Neural cell (in vitro differentiated cells): ENCODE results near the gene NR2F1-AS1. TPM values are rescaled to one million over a fixed set of nuclear protein-coding genes. Genes with fewer than 3 reads are reported as not detected.

Experiments used
- H2AFZ ChIP-seq: fragments of 200-600, 300-800 bp; sonication (generic), shearing (Covaris generic); 2 replicates; pipeline ENCODE4 v1.6.0; 2014; ENCODE audit warnings: low read depth, mild to moderate bottlenecking, antibody characterized with exemption, low read length, moderate library complexity
- H3F3A ChIP-seq: fragments of 200-600 bp; shearing (Covaris generic); 2 replicates; pipeline ENCODE4 v1.6.1; 2016; ENCODE audit warnings: mild to moderate bottlenecking, moderate library complexity, mixed read lengths, antibody characterized with exemption, low read length; ENCODE audit not compliant: insufficient read depth, poor library complexity, severe bottlenecking
- H3K27ac ChIP-seq: fragments of 200-600, 300-800 bp; sonication (generic), shearing (Covaris generic); 2 replicates; pipeline ENCODE4 v1.5.1; 2014; ENCODE audit warnings: mild to moderate bottlenecking, low read length, moderate library complexity
- H3K27me3 ChIP-seq: fragments of 300-800, 200-600 bp; sonication (generic), shearing (Covaris generic); 2 replicates; pipeline ENCODE4 v1.6.0; 2014; ENCODE audit warnings: mild to moderate bottlenecking, low read depth, low read length, moderate library complexity; ENCODE audit not compliant: insufficient read depth
- H3K36me3 ChIP-seq: fragments of 300-800, 200-600 bp; sonication (generic), shearing (Covaris generic); 2 replicates; pipeline ENCODE4 v1.5.1; 2014; ENCODE audit warnings: mild to moderate bottlenecking, antibody characterized with exemption, low read length, moderate library complexity; ENCODE audit not compliant: insufficient read depth
- H3K4me2 ChIP-seq: fragments of 300-800, 200-600 bp; sonication (generic), shearing (Covaris generic); 2 replicates; pipeline ENCODE4 v1.6.0; 2014; ENCODE audit warnings: mild to moderate bottlenecking, low read length
- H3K4me3 ChIP-seq: fragments of 300-800, 200-600 bp; sonication (generic), shearing (Covaris generic); 2 replicates; pipeline ENCODE4 v1.5.1; 2014; ENCODE audit warnings: mild to moderate bottlenecking, low read length, moderate library complexity
- H3K79me2 ChIP-seq: fragments of 200-600 bp; shearing (Covaris generic); replicated peaks from 2 replicates; pipeline ENCODE4 v1.6.0; 2014; ENCODE audit warnings: mild to moderate bottlenecking, low read length, moderate library complexity; ENCODE audit not compliant: insufficient read depth
- H3K9ac ChIP-seq: fragments of 300-800, 200-600 bp; sonication (generic), shearing (Covaris generic); 2 replicates; pipeline ENCODE4 v1.6.1; 2016; ENCODE audit warnings: mild to moderate bottlenecking, low read length, mixed read lengths
- H3K9me2 ChIP-seq: fragments of 200-600 bp; shearing (Covaris generic); 2 replicates; pipeline ENCODE4 v1.6.1; 2016; ENCODE audit warnings: mild to moderate bottlenecking, low read length, mixed read lengths; ENCODE audit not compliant: insufficient read depth
- H3K9me3 ChIP-seq: fragments of 200-600, 300-800 bp; sonication (generic), shearing (Covaris generic); 2 replicates; pipeline ENCODE4 v1.6.1; 2016; ENCODE audit warnings: mild to moderate bottlenecking, mixed run types, low read length, moderate library complexity, mixed read lengths
- H4K20me1 ChIP-seq: fragments of 200-600 bp; shearing (Covaris generic); 2 replicates; pipeline ENCODE4 v1.6.1; 2016; ENCODE audit warnings: mild to moderate bottlenecking, mixed run types; ENCODE audit not compliant: insufficient read depth
- EP300 ChIP-seq: fragments of 450-650 bp; conservative IDR thresholded peaks from 2 replicates; pipeline ENCODE4 v1.6.1; 2014; ENCODE audit warnings: antibody characterized with exemption, mild to moderate bottlenecking, moderate library complexity; ENCODE audit not compliant: poor library complexity, severe bottlenecking
- EZH2 ChIP-seq: fragments of 200-600, 300-800 bp; shearing (Covaris generic), sonication (generic); IDR thresholded peaks from 2 replicates; pipeline ENCODE4 v1.6.1; 2014; ENCODE audit warnings: antibody characterized with exemption, low read length, borderline replicate concordance, mild to moderate bottlenecking; ENCODE audit not compliant: insufficient read depth, poor library complexity, severe bottlenecking
- MXI1 ChIP-seq: fragments of 450-650 bp; conservative IDR thresholded peaks from 2 replicates; pipeline ENCODE4 v1.6.1; 2014; ENCODE audit warnings: antibody characterized with exemption, mild to moderate bottlenecking; ENCODE audit not compliant: poor library complexity, severe bottlenecking
- POLR2AphosphoS5 ChIP-seq: IDR thresholded peaks from 2 replicates; pipeline ENCODE4 v1.6.1; 2012
- RAD21 ChIP-seq: fragments of 450-650 bp; conservative IDR thresholded peaks from 2 replicates; pipeline ENCODE4 v1.6.1; 2014; ENCODE audit warnings: antibody characterized with exemption, mild to moderate bottlenecking, moderate library complexity
- REST ChIP-seq: IDR thresholded peaks from 2 replicates; pipeline ENCODE4 v1.6.1; 2012; ENCODE audit warnings: borderline replicate concordance
- SMC3 ChIP-seq: fragments of 450-650 bp; conservative IDR thresholded peaks from 2 replicates; pipeline ENCODE4 v1.6.1; 2014; ENCODE audit warnings: antibody characterized with exemption, mild to moderate bottlenecking, moderate library complexity; ENCODE audit not compliant: poor library complexity
- TAF1 ChIP-seq: IDR thresholded peaks from 2 replicates; pipeline ENCODE4 v1.6.1; 2012; ENCODE audit warnings: low read depth
- polyA plus RNA-seq: library from polyadenylated mRNA; depleted of rRNA; stranded (reverse); fragments of >200 nt; gene quantifications from 2 replicates; pipeline ENCODE4 v1.2.3, GENCODE V29; 2014
- TF ChIP-seq, protein P1 (sequence below): fragments of 450-650 bp; IDR thresholded peaks from 2 replicates; pipeline ENCODE4 v1.5.1; 2014; ENCODE audit warnings: antibody characterized with exemption, mild to moderate bottlenecking, moderate library complexity; ENCODE audit not compliant: poor library complexity, severe bottlenecking

The NR2F1-AS1 gene
- polyA plus RNA-seq, 1 donor from 2014 or later, result 0.24 TPM

GRCh38 chr5:93454896-93455295 is 126.1 kb downstream of the NR2F1-AS1 start:
- Histone ChIP-seq H3K9ac (no peak overlapping the region), H2AFZ (no peak overlapping the region)

GRCh38 chr5:93452255-93452654 is 128.8 kb downstream of the NR2F1-AS1 start:
- TF ChIP-seq EP300 (no peak), RAD21 (no peak)
- TF ChIP-seq, protein P1, sequence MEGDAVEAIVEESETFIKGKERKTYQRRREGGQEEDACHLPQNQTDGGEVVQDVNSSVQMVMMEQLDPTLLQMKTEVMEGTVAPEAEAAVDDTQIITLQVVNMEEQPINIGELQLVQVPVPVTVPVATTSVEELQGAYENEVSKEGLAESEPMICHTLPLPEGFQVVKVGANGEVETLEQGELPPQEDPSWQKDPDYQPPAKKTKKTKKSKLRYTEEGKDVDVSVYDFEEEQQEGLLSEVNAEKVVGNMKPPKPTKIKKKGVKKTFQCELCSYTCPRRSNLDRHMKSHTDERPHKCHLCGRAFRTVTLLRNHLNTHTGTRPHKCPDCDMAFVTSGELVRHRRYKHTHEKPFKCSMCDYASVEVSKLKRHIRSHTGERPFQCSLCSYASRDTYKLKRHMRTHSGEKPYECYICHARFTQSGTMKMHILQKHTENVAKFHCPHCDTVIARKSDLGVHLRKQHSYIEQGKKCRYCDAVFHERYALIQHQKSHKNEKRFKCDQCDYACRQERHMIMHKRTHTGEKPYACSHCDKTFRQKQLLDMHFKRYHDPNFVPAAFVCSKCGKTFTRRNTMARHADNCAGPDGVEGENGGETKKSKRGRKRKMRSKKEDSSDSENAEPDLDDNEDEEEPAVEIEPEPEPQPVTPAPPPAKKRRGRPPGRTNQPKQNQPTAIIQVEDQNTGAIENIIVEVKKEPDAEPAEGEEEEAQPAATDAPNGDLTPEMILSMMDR, result no peak

More at GRCh38 chr5:93454896-93455295, 126.1 kb downstream of the NR2F1-AS1 start:
- Histone ChIP-seq H3K9me3 (no peaks in the 10 kb centered on the region), H3K4me3 (no peak overlapping the region), H3K4me2 (no peak overlapping the region), H3K27ac (no peak overlapping the region), H4K20me1 (no peaks in the 10 kb centered on the region), H3K27me3 (no peaks in the 10 kb centered on the region), H3K36me3 (no peaks in the 10 kb centered on the region), H3K79me2 (no peaks in the 10 kb centered on the region), H3K9me2 (no peaks in the 10 kb centered on the region), H3F3A (no peaks in the 10 kb centered on the region)
- TF ChIP-seq TAF1, result no peak

DNA sequence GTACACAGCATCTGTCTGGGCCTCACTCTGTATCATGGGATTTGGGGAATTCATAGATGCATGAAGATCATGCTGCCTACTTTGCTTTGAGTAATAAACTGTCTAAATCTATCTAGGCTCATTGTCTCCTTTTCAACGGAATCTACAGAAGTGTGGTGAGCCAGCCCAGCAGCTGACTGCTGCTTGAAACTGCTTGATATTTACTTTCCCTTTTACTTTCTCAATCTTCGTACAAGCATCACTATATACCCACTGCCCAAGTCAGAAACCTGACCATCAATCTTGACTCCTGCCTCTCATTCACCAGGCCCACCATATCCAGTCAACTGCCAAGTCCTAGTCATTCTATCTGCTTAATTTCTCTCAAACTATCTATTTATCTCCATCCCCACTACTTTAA is 142.9 kb downstream of the NR2F1-AS1 start:
- no peak overlapping the region for H3K4me2 ChIP-seq
- no peaks in the 10 kb centered on the region for H3K79me2 ChIP-seq
- H3K9me3 ChIP-seq, result no peaks in the 10 kb centered on the region
- no peaks in the 10 kb centered on the region for H3F3A ChIP-seq
- no peaks in the 10 kb centered on the region for H4K20me1 ChIP-seq
- H3K27ac ChIP-seq, result no peak overlapping the region
- no peak overlapping the region for H3K4me3 ChIP-seq
- H3K36me3 ChIP-seq, result no peaks in the 10 kb centered on the region
- H3K27me3 ChIP-seq, result no peaks in the 10 kb centered on the region
- TF ChIP-seq SMC3 (no peak), EZH2 (no peak), MXI1 (no peak), POLR2AphosphoS5 (no peak), REST (no peak), EP300 (no peak), TAF1 (no peak), RAD21 (no peak)
- TF ChIP-seq, protein P1, result no peak
- no peak overlapping the region for H3K9ac ChIP-seq
- no peaks in the 10 kb centered on the region for H3K9me2 ChIP-seq
- no peak overlapping the region for H2AFZ ChIP-seq

More at GRCh38 chr5:93452255-93452654, 128.8 kb downstream of the NR2F1-AS1 start:
- H2AFZ ChIP-seq, result no peak overlapping the region
- H4K20me1 ChIP-seq, result no peaks in the 10 kb centered on the region
- H3K27me3 ChIP-seq, result no peaks in the 10 kb centered on the region
- no peak overlapping the region for H3K27ac ChIP-seq
- no peaks in the 10 kb centered on the region for H3F3A ChIP-seq
- H3K4me3 ChIP-seq, result no peak overlapping the region
- H3K4me2 ChIP-seq, result no peak overlapping the region
- no peaks in the 10 kb centered on the region for H3K36me3 ChIP-seq
- no peak overlapping the region for H3K9ac ChIP-seq
- no peaks in the 10 kb centered on the region for H3K79me2 ChIP-seq
- no peaks in the 10 kb centered on the region for H3K9me2 ChIP-seq
- no peaks in the 10 kb centered on the region for H3K9me3 ChIP-seq
